NCI-H2227 treated with DMSO at 0.1 percent for 48 hours (cell line): ENCODE results near the gene PRSS53.
A peak's percentile ranks its signal among the peaks of the same experiment; 100 is the strongest.

Source experiments
- DNase-seq: peaks from one replicate; lab custom pipeline; 2025; lab: John Stamatoyannopoulos, UW

Gene PRSS53

DNA sequence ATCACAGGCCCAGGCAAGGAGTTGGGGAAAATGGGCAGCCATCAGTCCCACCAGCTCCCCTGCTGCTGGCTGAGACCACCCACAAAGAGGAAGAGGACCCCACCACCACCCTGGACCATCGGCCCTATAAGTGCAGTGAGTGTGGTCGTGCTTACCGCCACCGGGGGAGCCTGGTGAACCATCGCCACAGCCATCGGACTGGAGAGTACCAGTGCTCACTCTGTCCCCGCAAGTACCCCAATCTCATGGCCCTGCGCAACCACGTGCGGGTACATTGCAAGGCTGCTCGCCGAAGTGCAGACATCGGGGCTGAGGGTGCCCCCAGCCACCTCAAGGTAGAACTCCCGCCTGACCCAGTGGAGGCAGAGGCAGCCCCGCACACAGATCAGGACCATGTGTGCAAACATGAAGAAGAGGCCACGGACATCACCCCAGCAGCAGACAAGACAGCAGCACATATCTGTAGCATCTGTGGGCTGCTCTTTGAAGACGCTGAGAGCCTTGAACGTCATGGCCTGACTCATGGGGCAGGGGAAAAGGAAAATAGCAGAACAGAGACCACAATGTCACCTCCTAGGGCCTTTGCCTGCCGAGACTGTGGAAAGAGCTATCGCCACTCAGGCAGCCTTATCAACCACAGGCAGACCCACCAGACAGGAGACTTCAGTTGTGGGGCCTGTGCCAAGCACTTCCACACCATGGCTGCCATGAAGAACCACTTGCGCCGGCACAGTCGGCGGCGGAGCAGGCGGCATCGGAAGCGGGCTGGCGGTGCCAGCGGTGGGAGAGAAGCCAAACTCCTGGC, 10.9 kb downstream of the PRSS53 start:
- DNase-seq: no peak

DNA sequence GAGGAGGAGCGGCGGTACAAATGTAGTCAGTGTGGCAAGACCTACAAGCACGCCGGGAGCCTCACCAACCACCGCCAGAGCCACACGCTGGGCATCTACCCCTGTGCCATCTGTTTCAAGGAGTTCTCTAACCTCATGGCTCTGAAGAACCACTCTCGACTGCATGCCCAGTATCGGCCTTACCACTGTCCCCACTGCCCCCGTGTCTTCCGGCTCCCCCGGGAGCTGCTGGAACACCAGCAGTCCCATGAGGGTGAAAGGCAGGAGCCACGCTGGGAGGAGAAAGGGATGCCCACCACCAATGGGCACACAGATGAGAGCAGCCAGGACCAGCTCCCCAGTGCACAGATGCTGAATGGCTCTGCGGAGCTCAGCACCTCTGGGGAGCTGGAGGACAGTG, 11.7 kb downstream of the PRSS53 start:
- no peak for DNase-seq

DNA sequence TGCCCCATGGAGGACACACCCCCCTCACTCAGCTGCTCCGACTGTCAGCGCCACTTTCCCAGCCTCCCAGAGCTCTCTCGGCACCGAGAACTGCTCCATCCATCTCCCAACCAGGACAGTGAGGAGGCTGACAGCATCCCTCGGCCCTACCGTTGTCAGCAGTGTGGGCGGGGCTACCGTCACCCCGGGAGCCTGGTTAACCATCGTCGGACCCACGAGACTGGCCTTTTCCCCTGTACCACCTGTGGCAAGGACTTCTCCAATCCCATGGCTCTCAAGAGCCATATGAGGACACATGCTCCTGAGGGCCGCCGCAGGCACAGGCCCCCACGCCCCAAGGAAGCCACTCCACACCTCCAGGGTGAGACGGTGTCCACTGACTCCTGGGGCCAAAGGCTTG, 12.4 kb downstream of the PRSS53 start:
- no peak for DNase-seq

DNA sequence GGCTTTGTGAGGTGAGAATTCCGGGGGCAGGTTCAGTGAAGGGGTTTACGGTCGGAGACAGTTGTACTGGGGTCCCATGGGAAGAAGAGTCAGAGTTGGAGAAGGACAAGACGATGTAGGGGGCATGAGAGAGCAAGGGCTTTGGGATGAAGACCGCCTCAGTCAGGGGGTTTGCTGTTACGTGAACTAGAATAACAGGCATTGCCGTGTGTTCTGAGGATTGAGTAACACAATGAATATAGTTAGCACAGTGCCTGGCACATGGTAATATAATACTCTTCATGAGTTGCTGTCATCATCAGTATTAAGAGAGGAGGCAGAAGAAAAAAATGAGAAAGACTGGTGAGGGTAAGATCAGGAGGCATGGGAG, 13.9 kb downstream of the PRSS53 start:
- DNase-seq: no peak

DNA sequence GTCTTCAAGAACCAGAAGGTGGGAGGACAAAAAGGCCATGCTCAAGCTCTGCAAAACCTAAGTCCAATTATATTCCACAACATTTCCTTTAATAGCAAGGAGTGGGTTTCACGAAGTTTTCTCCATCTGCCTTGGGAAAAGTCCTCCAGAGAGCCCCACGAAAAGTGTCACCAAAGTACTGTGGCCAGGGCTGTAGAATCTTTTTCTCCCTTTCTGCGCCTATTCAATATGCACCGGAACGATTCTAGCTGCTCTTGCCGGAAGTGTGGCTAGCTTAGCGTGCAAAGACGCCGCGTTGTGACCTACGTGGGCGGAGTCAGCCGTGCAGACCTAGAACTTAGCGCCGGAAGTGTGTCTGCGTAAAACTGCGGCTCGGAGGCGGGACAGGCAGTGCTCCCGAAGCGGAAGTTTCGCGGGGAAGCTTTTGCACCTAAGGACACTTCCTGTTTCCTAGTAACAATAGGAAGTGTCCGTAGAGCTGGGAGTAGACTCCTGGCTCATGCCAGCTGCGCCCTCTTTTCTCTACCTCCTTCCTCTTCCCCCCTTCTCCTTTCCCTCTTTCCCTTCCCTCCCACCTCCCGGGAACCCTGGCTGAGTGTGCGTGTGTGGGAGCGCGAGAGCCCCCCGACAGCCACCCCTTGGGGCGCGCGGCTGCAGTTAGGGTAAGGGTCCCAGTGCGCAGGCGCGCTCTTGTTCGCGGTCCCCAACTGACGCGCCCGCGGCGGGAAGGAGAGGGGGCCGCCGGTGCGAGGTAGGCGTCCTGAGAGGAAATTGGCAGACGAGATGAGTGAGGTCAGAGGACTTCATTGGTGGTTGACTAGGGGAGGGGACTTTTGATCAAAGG, 14.6 kb downstream of the PRSS53 start, which contains the start of the genes ZNF646 and ZNF668:
Gene ZNF646, plus strand, starts transcription at position 453 of the 844 bp plus-strand sequence. CDS start 1,903 bp downstream, outside the sequence.
Gene ZNF668, minus strand, starts transcription at position 271 of the 844 bp plus-strand sequence. CDS start 9,781 bp downstream, outside the sequence.
- DNase-seq: peak; percentile 100

DNA sequence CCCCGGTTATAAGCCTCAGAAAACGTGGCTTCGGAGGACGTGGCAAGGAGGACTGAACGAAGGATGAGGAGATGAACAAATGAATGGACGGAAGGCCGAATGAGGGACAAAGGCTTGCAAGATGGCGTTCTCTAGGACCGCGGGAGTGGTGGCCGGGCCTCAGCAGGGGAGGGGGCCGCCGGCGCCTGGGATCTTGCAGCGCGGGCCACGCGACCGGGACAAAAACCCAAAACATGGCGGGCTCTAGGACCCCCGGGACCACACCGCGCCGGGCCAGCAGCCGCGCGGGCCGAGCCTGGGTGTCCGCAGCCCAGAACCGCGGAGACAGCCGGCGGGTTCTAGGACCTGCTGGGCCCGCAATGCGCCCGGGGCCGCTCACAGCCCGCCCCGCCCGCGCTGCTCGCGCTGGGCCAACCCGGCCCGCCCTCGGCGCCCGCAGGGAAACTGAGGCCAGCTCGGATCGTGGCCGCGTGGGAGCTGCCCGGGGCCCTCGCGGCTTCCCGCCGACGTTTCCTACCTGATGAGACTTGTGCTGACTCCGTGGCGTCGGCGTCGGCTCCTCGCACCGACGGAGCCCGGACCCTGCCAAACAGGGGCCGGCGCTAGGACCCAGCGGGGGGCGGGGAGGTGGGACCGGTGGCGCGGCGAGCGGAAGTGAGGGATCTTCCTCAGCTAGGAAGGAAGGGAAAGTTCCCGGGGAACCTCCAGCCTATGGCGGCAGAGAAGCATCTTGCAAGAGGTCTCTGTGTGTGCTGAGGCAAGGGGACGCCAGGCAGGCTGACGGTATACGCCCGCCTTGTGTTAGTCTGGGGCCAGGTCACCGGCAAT, 15.4 kb downstream of the PRSS53 start:
- DNase-seq: peak; percentile 87

DNA sequence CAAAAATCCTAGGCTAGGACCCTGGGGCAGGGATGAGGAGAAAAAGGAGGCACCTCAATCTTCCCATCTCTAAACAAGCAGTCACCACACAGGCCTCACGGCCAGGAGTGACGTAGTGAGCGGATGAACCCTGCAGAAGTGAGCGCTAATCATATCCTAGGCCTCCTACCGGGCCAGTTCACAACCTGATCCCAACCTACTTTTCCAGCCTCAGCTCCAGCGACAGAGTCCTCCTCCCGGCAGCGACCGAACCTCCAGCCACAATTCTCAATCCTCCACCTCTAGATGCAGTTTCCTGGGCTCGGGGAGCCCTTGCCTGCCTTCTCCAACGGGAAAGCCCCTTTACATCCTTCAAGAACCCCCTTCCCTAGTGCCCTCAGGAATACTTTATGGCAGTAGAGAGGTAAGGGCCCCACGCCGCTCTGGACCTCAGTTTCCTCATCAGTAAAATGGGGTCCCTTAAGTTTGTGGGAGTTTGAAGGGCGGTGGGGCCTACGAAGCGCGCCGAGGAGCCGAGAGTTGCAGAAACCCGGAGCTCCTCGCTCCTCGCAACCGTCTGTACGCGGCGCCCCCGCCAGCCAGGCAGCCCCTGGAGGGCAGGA, 16.1 kb downstream of the PRSS53 start:
- no peak for DNase-seq

DNA sequence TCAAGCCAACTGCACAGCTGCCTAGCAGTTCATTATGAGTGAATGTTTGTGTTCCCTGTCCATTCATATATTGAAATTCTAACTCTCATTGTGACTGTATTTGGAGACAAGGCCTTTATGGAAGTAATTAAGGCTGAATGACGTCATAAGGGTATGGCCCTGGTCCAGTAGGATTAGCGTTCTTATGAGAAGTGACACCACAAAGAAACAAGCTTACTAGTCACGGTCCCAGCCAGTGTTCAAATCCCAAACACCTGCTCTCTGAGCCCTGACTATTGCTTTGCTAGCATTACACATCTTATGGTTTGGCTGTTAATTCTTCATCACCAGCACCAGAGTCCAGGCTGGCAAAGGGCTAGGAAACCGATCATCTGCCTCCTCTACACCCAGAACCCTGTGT, 16.9 kb downstream of the PRSS53 start:
- DNase-seq: no peak

DNA sequence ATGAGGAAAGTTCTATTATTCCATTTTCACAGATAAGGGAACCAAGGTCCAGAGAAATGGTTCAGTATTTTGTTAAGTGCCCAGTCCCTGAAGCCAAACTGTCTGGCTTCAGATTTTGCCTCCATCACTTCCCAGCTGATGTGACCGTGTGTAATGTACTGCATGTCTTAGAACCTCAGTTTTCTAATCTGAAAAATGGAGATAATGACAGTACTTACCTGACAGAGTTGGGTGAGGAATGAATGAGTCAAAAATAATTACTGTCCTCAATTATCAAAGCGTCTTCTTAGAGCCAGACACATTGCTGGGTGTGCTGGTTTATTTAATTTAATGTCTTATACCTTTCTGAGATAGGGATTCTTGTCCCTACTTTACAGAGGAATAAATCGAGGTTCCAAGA, 21.4 kb downstream of the PRSS53 start:
- DNase-seq: no peak

DNA sequence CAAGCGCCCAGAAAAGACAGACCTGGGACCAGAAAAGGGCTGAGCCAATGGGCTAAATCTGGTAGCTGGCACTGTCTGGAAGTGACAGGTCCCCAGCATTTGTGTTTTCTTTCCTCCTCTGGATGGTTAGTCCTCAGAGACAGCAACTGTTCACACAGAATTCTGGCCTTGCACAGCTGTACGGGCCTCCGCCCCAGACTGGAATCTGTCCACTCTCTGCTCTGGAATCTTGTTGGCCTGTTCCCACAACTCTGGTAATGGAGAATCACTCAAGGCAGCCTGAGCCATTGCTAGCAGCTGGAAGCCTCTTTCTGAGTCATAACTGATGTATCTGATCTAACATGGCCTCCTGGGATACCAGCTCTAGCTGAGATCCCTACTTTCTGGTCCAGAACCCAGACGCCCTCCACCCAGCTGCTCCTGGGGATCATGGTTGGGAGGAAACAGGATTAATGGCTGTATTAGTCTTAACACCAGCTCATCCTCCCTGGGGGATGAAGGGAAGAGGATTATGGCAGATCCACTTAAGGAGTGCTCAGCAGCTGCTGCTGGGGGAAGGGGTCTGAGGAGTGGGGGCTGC, 23.8 kb downstream of the PRSS53 start:
- DNase-seq: no peak

DNA sequence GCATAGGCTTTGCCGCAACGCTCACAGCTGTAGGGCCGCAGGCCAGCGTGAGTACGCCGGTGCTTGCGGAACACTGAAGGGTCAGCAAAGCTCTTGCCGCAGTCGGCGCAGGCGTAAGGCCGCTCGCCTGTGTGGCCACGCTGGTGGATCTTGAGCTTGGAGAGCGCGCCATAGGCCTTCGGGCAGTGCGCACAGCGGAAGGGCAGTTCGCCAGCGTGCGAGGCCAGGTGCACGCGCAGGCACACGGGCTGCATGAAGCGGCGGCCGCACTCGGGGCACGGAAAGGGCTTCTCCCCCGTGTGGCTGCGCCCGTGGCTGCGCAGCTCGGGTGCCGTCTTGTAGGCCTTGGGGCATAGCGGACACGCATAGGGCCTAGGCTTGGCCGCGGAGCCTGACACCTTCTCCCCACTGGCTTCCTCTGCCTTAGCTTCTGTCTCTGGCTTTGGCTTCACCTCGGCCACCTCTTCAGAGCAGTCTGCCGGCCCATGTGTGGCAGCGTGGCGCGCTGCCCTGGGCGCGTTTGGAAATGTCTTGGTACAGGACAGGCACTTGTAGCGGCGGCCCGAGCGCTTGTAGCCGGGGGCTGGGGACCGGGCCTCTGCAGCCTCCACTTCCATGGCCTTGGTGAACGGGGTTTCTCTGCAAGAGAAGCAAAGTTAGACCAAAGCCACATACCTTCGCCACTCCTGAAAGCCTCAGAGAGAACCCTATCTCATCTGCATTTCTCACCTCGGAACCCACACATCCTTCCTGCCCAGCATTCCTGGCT, 24.7 kb downstream of the PRSS53 start:
- no peak for DNase-seq

DNA sequence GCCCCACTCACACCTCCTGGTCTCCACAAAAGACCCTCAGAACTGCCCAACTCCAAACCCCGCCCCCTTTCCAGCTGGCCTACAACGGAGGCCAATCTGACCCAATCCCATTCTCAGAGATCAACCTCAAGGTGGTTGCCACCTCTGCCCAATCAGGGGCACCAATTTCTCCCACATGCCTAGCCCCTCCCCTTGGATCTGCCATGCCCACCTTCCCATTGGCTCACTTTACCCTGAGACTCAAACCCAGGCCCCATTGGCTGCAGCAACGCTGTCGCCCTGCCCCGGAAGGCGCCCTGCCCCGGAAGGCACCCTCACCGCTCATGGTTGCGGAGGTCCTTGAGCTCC, 25.3 kb downstream of the PRSS53 start:
- no peak for DNase-seq

DNA sequence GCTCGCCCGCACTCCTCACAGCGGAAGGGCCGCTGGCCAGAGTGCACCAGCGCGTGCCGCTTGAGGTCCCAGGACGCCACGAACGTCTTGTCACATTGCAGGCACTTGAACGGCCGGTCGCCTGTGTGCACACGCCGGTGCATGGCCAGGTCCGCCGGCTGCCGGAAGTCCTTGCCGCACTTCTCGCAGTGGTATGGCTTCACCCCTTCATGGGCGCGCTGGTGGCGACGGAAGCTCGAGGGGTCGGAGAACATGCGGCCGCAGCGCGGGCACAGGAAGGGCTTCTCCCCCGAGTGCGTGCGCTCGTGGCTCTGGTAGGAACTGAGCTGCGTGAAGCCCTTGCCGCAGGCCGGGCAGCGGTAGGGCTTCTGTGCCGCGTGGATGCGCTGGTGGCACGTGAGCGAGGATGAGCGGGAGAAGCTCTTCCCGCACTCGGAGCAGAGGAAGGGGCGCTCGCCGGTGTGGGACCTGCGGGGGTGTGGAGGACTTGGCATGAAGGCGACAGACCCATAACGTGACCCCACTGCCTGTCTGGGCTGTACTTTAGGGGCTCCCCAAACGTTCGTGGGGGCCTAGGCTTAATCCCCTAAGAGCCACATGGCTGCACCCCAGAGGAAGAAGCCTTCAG, 26.8 kb downstream of the PRSS53 start:
- no peak for DNase-seq

DNA sequence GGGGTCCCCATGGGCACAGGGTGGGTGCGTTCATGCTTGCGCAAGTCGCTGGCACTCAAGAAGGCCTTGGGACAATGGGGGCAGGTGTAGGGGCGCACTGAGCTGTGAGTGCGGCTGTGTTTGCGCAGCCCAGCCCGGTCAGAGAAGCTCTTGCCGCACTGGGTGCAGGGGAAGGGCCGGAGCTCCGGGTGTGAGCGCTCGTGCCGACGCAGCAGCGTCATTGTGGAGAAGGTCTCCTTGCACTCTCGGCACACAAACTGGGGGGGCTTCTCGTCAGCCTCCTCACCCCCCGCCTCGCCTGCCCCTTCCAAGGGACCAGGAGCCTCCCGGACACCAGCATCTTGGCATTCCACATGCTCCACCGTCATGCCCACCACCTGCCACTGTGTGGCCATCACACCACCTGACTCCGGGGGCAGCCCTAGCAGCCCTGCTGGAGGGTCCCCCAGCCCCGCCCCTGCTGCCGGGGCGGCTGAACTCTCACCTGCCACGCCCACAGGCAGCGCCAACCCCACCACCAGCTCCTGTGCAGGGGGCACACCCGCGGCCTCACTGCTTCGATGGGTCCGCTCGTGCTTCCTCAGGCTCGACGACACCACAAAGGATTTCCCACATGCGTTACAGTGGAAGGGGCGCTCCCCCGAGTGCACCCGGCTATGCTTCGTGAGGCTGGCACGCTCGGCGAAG, 27.5 kb downstream of the PRSS53 start:
- DNase-seq: no peak

DNA sequence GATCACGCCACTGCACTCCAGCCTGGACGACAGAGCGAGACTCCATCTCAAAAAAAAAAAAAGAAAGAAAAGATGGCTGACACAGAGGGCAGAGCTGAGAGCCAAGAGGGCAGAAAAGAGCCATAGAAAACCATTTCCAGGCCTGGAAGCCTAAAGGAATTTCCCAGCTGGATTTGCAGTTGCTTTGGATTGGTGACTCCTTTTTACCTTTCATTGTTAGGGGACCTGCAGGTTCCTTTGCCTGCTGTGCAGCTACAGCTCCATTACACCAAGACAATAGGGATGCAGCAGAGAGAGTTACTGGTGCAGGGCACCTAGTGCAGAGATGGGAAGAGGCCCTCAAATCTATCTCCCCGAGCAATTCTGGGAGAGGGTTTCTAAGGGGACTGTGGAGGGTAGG, 33.1 kb downstream of the PRSS53 start:
- no peak for DNase-seq

DNA sequence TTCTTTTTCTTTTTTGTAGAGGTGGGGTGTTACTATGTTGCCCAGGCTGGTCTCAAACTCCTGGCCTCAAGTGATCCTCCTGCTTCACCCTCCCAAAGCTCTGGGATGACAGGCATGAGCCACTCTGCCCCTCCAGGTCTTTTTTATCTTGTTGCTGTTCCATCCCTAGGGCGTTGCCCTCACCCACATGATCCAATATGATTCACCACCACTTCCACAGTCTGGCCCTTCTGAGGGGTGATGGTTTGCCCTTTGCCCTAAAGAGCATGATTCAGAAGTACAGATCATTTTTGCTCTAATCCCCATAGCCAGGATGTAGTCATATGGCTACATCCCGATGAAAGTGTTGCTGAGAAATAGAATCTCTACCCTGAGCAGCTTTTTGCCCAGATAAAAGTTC, 36.6 kb downstream of the PRSS53 start:
- no peak for DNase-seq

DNA sequence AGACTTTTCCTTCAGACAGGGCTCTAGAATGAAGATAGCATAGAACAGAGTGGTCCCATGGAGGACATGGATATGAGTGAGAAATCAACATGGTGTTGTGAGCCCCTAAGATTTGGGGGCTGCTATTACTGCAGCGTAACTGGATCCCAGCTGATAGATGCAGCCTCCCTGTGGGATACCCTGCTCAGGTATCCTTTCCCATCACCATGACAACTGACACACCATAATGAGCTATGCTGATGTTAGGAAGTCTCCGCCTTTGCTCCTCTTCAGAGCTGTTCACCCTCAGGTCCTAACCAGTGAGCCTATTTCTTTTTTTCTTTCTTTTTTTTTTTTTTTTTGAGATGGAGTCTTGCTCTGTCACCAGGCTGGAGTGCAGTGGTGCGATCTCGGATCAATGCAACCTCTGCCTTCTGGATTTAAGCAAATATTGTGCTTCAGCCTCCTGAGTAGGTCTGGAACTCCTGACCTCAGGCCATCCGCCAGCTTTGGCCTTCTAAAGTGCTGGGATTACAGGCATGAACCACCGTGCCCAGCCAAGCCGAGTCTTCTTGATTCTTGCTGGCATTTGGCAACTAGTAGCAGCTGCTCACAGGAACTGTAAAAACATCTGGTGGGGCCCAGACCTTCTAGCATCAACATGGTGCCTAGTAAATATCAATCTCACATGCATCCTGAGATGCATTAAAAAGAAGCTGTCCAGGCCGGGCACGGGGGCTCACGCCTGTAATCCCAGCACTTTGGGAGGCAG, 38.3 kb downstream of the PRSS53 start:
- DNase-seq: no peak

DNA sequence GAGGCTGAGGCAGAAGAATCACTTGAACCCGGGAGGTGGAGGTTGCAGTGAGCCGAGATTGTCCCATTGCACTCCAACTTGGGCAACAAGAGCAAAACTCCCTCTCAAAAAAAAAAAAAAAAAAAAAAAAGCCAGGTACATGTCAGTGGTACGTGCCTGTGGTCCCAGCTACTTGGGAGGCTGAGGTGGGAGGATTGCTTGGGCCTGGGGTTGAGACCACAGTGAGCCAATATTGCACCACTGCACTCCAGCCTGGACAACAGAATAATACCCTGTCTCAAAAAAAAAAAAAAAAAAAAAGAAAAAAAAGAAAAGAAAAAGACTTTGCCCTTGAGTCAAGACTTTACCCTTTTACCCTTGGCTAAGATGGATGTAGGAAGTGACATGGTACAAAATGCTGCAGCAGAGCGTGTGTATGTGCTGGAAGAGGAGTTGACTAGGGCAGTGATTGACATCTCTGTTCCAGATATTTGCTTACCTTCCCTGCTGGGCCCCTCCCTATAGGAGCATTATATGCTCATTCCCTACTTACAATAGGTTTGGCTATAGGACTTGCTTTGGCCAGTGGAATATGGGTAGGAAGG, 44.8 kb downstream of the PRSS53 start:
- no peak for DNase-seq

DNA sequence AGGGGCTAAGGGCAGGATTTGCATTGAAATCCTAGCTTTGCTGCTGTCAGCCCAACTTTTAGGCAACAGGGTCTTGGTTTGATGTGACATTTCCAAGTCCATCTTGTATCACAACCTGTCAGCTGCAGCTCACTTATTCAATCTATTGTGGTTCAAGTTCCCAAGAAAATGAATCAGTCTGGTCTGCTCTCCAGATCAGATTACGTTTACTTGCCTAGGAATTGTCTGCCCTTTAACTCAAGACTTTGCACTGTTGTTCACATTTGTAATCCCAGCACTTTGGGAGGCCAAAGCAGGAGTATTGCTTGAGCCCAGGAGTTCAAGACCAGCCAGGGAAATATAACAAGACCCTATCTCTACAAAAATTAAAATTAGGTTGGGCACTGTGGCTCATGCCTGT, 45.4 kb downstream of the PRSS53 start:
- no peak for DNase-seq
